ENCODE data around the gene BMP4. TPM values are rescaled to one million over a fixed set of nuclear protein-coding genes. Genes with fewer than 3 reads are reported as not detected.

The BMP4 gene
- total and polyA plus RNA-seq, 2 donors (not counting 3 experiments of a cell fraction or from before 2014, with no cell fraction given): 238 to 311 TPM

GRCh38 chr14:53963320-53964227, 6.9 kb upstream of the BMP4 start:
- intact Hi-C loops (cut with micrococcal nuclease) (no loop called here), dilution Hi-C loops (cut with MboI; ENCODE audit: extremely low pct_ligation_motif_present, low sequenced_read_pairs) (no loop called here)
- DNase-seq (ENCODE audit: low read depth, low spot score) (peak; percentile 44), FAIRE-seq (no peak)
- H3K36me3 ChIP-seq (ENCODE audit: control insufficient read depth in 2 of 2, extremely low read depth in 1 of 2, insufficient read depth in 2 of 2, low read length in 2 of 2): no peaks in the 10 kb centered on the region
- H3K27ac ChIP-seq (ENCODE audit: insufficient read depth, low read depth, low read length): no peak overlapping the region
- no peaks in the 10 kb centered on the region for H4K20me1 ChIP-seq (replicated peaks; ENCODE audit: control insufficient read depth, extremely low read depth, insufficient read depth, low read length)
- ChIA-PET CTCF (interaction anchor here (0.8 to 3.4 kb wide), 14 partner anchors 10 to 424 kb away, joined by 3 to 32 read pairs (median 5); no protein-coding TSS in a partner anchor), POLR2A (interaction anchor here (0.6 to 0.9 kb wide), 2 partner anchors 10 to 126 kb away, joined by 3 to 4 read pairs; no protein-coding TSS in a partner anchor)
- peak overlapping the region; percentile 57 for H2AFZ ChIP-seq (ENCODE audit: low read depth, low read length)
- no peaks in the 10 kb centered on the region for H3K79me2 ChIP-seq (ENCODE audit: control insufficient read depth, insufficient read depth, low read length)
- no peaks in the 10 kb centered on the region for H3K9me1 ChIP-seq (replicated peaks; ENCODE audit: control insufficient read depth, extremely low read depth, insufficient read depth, low read length)
- no peak overlapping the region for H3K9ac ChIP-seq (replicated peaks; ENCODE audit: extremely low read depth, insufficient read depth, low read length)
- peaks cover 0 to 3% of the 10 kb centered on the region in 2 experiments for H3K27me3 ChIP-seq (ENCODE audit: control insufficient read depth in 2 of 2, insufficient read depth in 2 of 2, low read length in 2 of 2)
- no peak for TF ChIP-seq JUN (IDR thresholded peaks at IDR 0.05; ENCODE audit: borderline replicate concordance, insufficient read depth, insufficient read length, low read depth)
- no peak for TF ChIP-seq EZH2 (IDR thresholded peaks at IDR 0.05; ENCODE audit: borderline replicate concordance, low read depth, low read length, severe bottlenecking)
- no peak for TF ChIP-seq MAX (IDR thresholded peaks at IDR 0.05; ENCODE audit: insufficient read depth, insufficient read length)
- TF ChIP-seq GATA2 (IDR thresholded peaks at IDR 0.05; ENCODE audit: insufficient read depth, insufficient read length, low read depth, low read length): no peak
- peak; percentile 44 to 60 for TF ChIP-seq CTCF (IDR thresholded peaks at IDR 0.05; ENCODE audit: extremely low read depth in 1 of 2, insufficient read depth in 1 of 2, low read depth in 1 of 2, low read length in 2 of 2)
- TF ChIP-seq FOS (IDR thresholded peaks at IDR 0.05; ENCODE audit: borderline replicate concordance, insufficient read depth, low read length): no peak
- no peak for TF ChIP-seq POLR2A (IDR thresholded peaks at IDR 0.05; ENCODE audit: low read depth, low read length)
- no peaks in the 10 kb centered on the region for H3K9me3 ChIP-seq (replicated peaks; ENCODE audit: control insufficient read depth, insufficient read depth, low read length)
- H3K4me3 ChIP-seq (replicated peaks in 1 of 3; ENCODE audit: insufficient read depth in 1 of 3, low read depth in 1 of 3, low read length in 3 of 3): peak overlapping the region in 2 of 3 experiments; percentile 0 to 35
- H3K4me1 ChIP-seq (ENCODE audit: control insufficient read depth, extremely low read depth, insufficient read depth, low read length): peaks cover 4% of the 10 kb centered on the region
- H3K4me2 ChIP-seq (ENCODE audit: insufficient read depth, low read length): peak overlapping the region; percentile 28
- BruUV-seq (replicated peaks): no TSS peak
